OCI-LY7 (cell line): ENCODE results near the gene PPT2.

Source experiments
- CTCF ChIP-seq: fragments of 200-600 bp; sonication (generic); conservative IDR thresholded peaks from 2 replicates; pipeline ENCODE4 v1.5.1; 2014; ENCODE audit warnings: mild to moderate bottlenecking, antibody characterized with exemption, low read length, moderate library complexity, mixed read lengths
- EZH2phosphoT487 ChIP-seq: fragments of 200-600 bp; sonication (generic); IDR thresholded peaks from 2 replicates; pipeline ENCODE4 v1.6.1; 2018; ENCODE audit warnings: low read depth, borderline replicate concordance, mild to moderate bottlenecking, mixed run types, antibody characterized with exemption, low read length, moderate library complexity, mixed read lengths

GRCh38 chr6:32212076-32212760 lies 58.3 kb downstream of the PPT2 start:
- TF ChIP-seq CTCF (no peak), EZH2phosphoT487 (no peak)
